Neural cell (in vitro differentiated cells): Measurements from ENCODE around the gene PLS1. TPM values are rescaled to one million over a fixed set of nuclear protein-coding genes. Genes with fewer than 3 reads are reported as not detected.

Experiments
- H2AFZ ChIP-seq: fragments of 200-600, 300-800 bp; sonication (generic), shearing (Covaris generic); 2 replicates; pipeline ENCODE4 v1.6.0; 2014; ENCODE audit warnings: low read depth, mild to moderate bottlenecking, antibody characterized with exemption, low read length, moderate library complexity
- H3F3A ChIP-seq: fragments of 200-600 bp; shearing (Covaris generic); 2 replicates; pipeline ENCODE4 v1.6.1; 2016; ENCODE audit warnings: mild to moderate bottlenecking, moderate library complexity, mixed read lengths, antibody characterized with exemption, low read length; ENCODE audit not compliant: insufficient read depth, poor library complexity, severe bottlenecking
- H3K27ac ChIP-seq: fragments of 200-600, 300-800 bp; sonication (generic), shearing (Covaris generic); 2 replicates; pipeline ENCODE4 v1.5.1; 2014; ENCODE audit warnings: mild to moderate bottlenecking, low read length, moderate library complexity
- H3K27me3 ChIP-seq: fragments of 300-800, 200-600 bp; sonication (generic), shearing (Covaris generic); 2 replicates; pipeline ENCODE4 v1.6.0; 2014; ENCODE audit warnings: mild to moderate bottlenecking, low read depth, low read length, moderate library complexity; ENCODE audit not compliant: insufficient read depth
- H3K36me3 ChIP-seq: fragments of 300-800, 200-600 bp; sonication (generic), shearing (Covaris generic); 2 replicates; pipeline ENCODE4 v1.5.1; 2014; ENCODE audit warnings: mild to moderate bottlenecking, antibody characterized with exemption, low read length, moderate library complexity; ENCODE audit not compliant: insufficient read depth
- H3K4me2 ChIP-seq: fragments of 300-800, 200-600 bp; sonication (generic), shearing (Covaris generic); 2 replicates; pipeline ENCODE4 v1.6.0; 2014; ENCODE audit warnings: mild to moderate bottlenecking, low read length
- H3K4me3 ChIP-seq: fragments of 300-800, 200-600 bp; sonication (generic), shearing (Covaris generic); 2 replicates; pipeline ENCODE4 v1.5.1; 2014; ENCODE audit warnings: mild to moderate bottlenecking, low read length, moderate library complexity
- H3K79me2 ChIP-seq: fragments of 200-600 bp; shearing (Covaris generic); replicated peaks from 2 replicates; pipeline ENCODE4 v1.6.0; 2014; ENCODE audit warnings: mild to moderate bottlenecking, low read length, moderate library complexity; ENCODE audit not compliant: insufficient read depth
- H3K9ac ChIP-seq: fragments of 300-800, 200-600 bp; sonication (generic), shearing (Covaris generic); 2 replicates; pipeline ENCODE4 v1.6.1; 2016; ENCODE audit warnings: mild to moderate bottlenecking, low read length, mixed read lengths
- H3K9me2 ChIP-seq: fragments of 200-600 bp; shearing (Covaris generic); 2 replicates; pipeline ENCODE4 v1.6.1; 2016; ENCODE audit warnings: mild to moderate bottlenecking, low read length, mixed read lengths; ENCODE audit not compliant: insufficient read depth
- H3K9me3 ChIP-seq: fragments of 200-600, 300-800 bp; sonication (generic), shearing (Covaris generic); 2 replicates; pipeline ENCODE4 v1.6.1; 2016; ENCODE audit warnings: mild to moderate bottlenecking, mixed run types, low read length, moderate library complexity, mixed read lengths
- H4K20me1 ChIP-seq: fragments of 200-600 bp; shearing (Covaris generic); 2 replicates; pipeline ENCODE4 v1.6.1; 2016; ENCODE audit warnings: mild to moderate bottlenecking, mixed run types; ENCODE audit not compliant: insufficient read depth
- EP300 ChIP-seq: fragments of 450-650 bp; conservative IDR thresholded peaks from 2 replicates; pipeline ENCODE4 v1.6.1; 2014; ENCODE audit warnings: antibody characterized with exemption, mild to moderate bottlenecking, moderate library complexity; ENCODE audit not compliant: poor library complexity, severe bottlenecking
- EZH2 ChIP-seq: fragments of 200-600, 300-800 bp; shearing (Covaris generic), sonication (generic); IDR thresholded peaks from 2 replicates; pipeline ENCODE4 v1.6.1; 2014; ENCODE audit warnings: antibody characterized with exemption, low read length, borderline replicate concordance, mild to moderate bottlenecking; ENCODE audit not compliant: insufficient read depth, poor library complexity, severe bottlenecking
- MXI1 ChIP-seq: fragments of 450-650 bp; conservative IDR thresholded peaks from 2 replicates; pipeline ENCODE4 v1.6.1; 2014; ENCODE audit warnings: antibody characterized with exemption, mild to moderate bottlenecking; ENCODE audit not compliant: poor library complexity, severe bottlenecking
- POLR2AphosphoS5 ChIP-seq: IDR thresholded peaks from 2 replicates; pipeline ENCODE4 v1.6.1; 2012
- RAD21 ChIP-seq: fragments of 450-650 bp; conservative IDR thresholded peaks from 2 replicates; pipeline ENCODE4 v1.6.1; 2014; ENCODE audit warnings: antibody characterized with exemption, mild to moderate bottlenecking, moderate library complexity
- SMC3 ChIP-seq: fragments of 450-650 bp; conservative IDR thresholded peaks from 2 replicates; pipeline ENCODE4 v1.6.1; 2014; ENCODE audit warnings: antibody characterized with exemption, mild to moderate bottlenecking, moderate library complexity; ENCODE audit not compliant: poor library complexity
- TAF1 ChIP-seq: IDR thresholded peaks from 2 replicates; pipeline ENCODE4 v1.6.1; 2012; ENCODE audit warnings: low read depth
- polyA plus RNA-seq: library from polyadenylated mRNA; depleted of rRNA; stranded (reverse); fragments of >200 nt; gene quantifications from 2 replicates; pipeline ENCODE4 v1.2.3, GENCODE V29; 2014
- TF ChIP-seq, protein P1 (sequence below): IDR thresholded peaks from 2 replicates; pipeline ENCODE4 v1.6.1; 2012; ENCODE audit warnings: borderline replicate concordance
- TF ChIP-seq, protein P2 (sequence below): fragments of 450-650 bp; IDR thresholded peaks from 2 replicates; pipeline ENCODE4 v1.5.1; 2014; ENCODE audit warnings: antibody characterized with exemption, mild to moderate bottlenecking, moderate library complexity; ENCODE audit not compliant: poor library complexity, severe bottlenecking

The PLS1 gene
- polyA plus RNA-seq, 1 donor from 2014 or later: 0.31 TPM

- TF ChIP-seq RAD21: no peak
- TF ChIP-seq MXI1: no peak
- TF ChIP-seq EZH2: no peak
- no peak for TF ChIP-seq EP300
- no peak for TF ChIP-seq POLR2AphosphoS5
- TF ChIP-seq, protein P1, sequence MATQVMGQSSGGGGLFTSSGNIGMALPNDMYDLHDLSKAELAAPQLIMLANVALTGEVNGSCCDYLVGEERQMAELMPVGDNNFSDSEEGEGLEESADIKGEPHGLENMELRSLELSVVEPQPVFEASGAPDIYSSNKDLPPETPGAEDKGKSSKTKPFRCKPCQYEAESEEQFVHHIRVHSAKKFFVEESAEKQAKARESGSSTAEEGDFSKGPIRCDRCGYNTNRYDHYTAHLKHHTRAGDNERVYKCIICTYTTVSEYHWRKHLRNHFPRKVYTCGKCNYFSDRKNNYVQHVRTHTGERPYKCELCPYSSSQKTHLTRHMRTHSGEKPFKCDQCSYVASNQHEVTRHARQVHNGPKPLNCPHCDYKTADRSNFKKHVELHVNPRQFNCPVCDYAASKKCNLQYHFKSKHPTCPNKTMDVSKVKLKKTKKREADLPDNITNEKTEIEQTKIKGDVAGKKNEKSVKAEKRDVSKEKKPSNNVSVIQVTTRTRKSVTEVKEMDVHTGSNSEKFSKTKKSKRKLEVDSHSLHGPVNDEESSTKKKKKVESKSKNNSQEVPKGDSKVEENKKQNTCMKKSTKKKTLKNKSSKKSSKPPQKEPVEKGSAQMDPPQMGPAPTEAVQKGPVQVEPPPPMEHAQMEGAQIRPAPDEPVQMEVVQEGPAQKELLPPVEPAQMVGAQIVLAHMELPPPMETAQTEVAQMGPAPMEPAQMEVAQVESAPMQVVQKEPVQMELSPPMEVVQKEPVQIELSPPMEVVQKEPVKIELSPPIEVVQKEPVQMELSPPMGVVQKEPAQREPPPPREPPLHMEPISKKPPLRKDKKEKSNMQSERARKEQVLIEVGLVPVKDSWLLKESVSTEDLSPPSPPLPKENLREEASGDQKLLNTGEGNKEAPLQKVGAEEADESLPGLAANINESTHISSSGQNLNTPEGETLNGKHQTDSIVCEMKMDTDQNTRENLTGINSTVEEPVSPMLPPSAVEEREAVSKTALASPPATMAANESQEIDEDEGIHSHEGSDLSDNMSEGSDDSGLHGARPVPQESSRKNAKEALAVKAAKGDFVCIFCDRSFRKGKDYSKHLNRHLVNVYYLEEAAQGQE: no peak
- TF ChIP-seq SMC3: no peak
- TF ChIP-seq TAF1: no peak
- TF ChIP-seq, protein P2, sequence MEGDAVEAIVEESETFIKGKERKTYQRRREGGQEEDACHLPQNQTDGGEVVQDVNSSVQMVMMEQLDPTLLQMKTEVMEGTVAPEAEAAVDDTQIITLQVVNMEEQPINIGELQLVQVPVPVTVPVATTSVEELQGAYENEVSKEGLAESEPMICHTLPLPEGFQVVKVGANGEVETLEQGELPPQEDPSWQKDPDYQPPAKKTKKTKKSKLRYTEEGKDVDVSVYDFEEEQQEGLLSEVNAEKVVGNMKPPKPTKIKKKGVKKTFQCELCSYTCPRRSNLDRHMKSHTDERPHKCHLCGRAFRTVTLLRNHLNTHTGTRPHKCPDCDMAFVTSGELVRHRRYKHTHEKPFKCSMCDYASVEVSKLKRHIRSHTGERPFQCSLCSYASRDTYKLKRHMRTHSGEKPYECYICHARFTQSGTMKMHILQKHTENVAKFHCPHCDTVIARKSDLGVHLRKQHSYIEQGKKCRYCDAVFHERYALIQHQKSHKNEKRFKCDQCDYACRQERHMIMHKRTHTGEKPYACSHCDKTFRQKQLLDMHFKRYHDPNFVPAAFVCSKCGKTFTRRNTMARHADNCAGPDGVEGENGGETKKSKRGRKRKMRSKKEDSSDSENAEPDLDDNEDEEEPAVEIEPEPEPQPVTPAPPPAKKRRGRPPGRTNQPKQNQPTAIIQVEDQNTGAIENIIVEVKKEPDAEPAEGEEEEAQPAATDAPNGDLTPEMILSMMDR: no peak
- H3K9ac ChIP-seq: no peak overlapping the region
- no peaks in the 10 kb centered on the region for H3K9me2 ChIP-seq
- H3F3A ChIP-seq: no peaks in the 10 kb centered on the region
- H3K79me2 ChIP-seq: no peaks in the 10 kb centered on the region
- H3K27ac ChIP-seq: no peak overlapping the region
- H3K4me2 ChIP-seq: no peak overlapping the region
- H3K4me3 ChIP-seq: no peak overlapping the region
- no peak overlapping the region for H2AFZ ChIP-seq
- H4K20me1 ChIP-seq: no peaks in the 10 kb centered on the region
- no peaks in the 10 kb centered on the region for H3K9me3 ChIP-seq
- no peaks in the 10 kb centered on the region for H3K27me3 ChIP-seq
- no peaks in the 10 kb centered on the region for H3K36me3 ChIP-seq
Measured at GRCh38 chr3:142553741-142554140, 42.5 kb upstream of the PLS1 start.

DNA sequence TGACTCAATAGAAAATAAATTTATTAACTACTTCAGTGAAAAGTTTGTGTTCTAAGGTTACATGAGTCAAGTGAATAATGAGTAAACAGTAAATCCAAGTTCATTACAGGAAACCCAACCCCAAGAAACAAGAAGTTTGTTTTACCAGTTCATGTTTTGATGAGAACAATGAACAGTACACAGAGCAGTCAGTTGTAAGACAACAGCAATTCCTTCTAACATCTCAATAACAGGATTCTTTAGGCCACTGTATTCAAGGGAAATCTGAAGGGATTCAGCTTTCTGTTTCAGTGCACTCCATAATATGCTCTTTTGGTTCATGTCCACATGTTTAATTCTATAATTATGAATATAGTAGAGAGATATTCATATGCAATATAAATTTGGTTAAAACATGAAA is 36.1 kb upstream of the PLS1 start:
- H3K9ac ChIP-seq: no peak overlapping the region
- no peaks in the 10 kb centered on the region for H4K20me1 ChIP-seq
- no peaks in the 10 kb centered on the region for H3K9me2 ChIP-seq
- H2AFZ ChIP-seq: no peak overlapping the region
- H3K27ac ChIP-seq: no peak overlapping the region
- H3K4me2 ChIP-seq: no peak overlapping the region
- no peaks in the 10 kb centered on the region for H3K27me3 ChIP-seq
- H3K79me2 ChIP-seq: no peaks in the 10 kb centered on the region
- H3K36me3 ChIP-seq: no peaks in the 10 kb centered on the region
- no peaks in the 10 kb centered on the region for H3F3A ChIP-seq
- no peaks in the 10 kb centered on the region for H3K9me3 ChIP-seq
- no peak overlapping the region for H3K4me3 ChIP-seq
- TF ChIP-seq POLR2AphosphoS5 (no peak), SMC3 (no peak), MXI1 (no peak), EZH2 (no peak), RAD21 (no peak), TAF1 (no peak), EP300 (no peak)
- TF ChIP-seq, protein P2: no peak
- TF ChIP-seq, protein P1: no peak
